Mesendoderm (in vitro differentiated cells): ENCODE measurements around the gene TBCB.

ENCODE experiments used
- DNase-seq: peaks from one replicate; pipeline ENCODE4 v3.0.0; 2013
- H2AK5ac ChIP-seq: 2 replicates; pipeline ENCODE4 v1.6.1; 2013; ENCODE audit warnings: low read length, inconsistent platforms
- H2BK120ac ChIP-seq: 2 replicates; pipeline ENCODE4 v1.6.1; 2013; ENCODE audit warnings: low read depth, mild to moderate bottlenecking, low read length, moderate library complexity, mixed read lengths
- H2BK15ac ChIP-seq: replicated peaks from 2 replicates; pipeline ENCODE4 v1.6.1; 2013; ENCODE audit warnings: low read depth, mild to moderate bottlenecking, moderate library complexity
- H2BK5ac ChIP-seq: 2 replicates; pipeline ENCODE4 v1.6.1; 2013; ENCODE audit warnings: low read length, inconsistent platforms
- H3K18ac ChIP-seq: 2 replicates; pipeline ENCODE4 v1.6.1; 2013; ENCODE audit warnings: mild to moderate bottlenecking, low read length, mixed read lengths
- H3K23ac ChIP-seq: one replicate; pipeline ENCODE4 v1.6.1; 2013; ENCODE audit warnings: low read length
- H3K27ac ChIP-seq: 2 replicates; pipeline ENCODE4 v1.5.1; 2013; ENCODE audit warnings: low read depth, mild to moderate bottlenecking, inconsistent platforms, low read length, moderate library complexity
- H3K27me3 ChIP-seq: 2 replicates; pipeline ENCODE4 v1.6.1; 2013; ENCODE audit warnings: low read length, control low read depth, mild to moderate bottlenecking, inconsistent platforms; ENCODE audit not compliant: insufficient read depth, poor library complexity
- H3K36me3 ChIP-seq: 2 replicates; pipeline ENCODE4 v1.6.1; 2013; ENCODE audit warnings: low read length, inconsistent platforms; ENCODE audit not compliant: control insufficient read depth, insufficient read depth
- H3K4ac ChIP-seq: one replicate; pipeline ENCODE4 v1.6.1; 2013; ENCODE audit warnings: low read depth, mild to moderate bottlenecking, low read length, moderate library complexity
- H3K4me1 ChIP-seq: 2 replicates; pipeline ENCODE4 v1.6.1; 2013; ENCODE audit warnings: low read depth, low read length, inconsistent platforms; ENCODE audit not compliant: control insufficient read depth
- H3K4me2 ChIP-seq: 2 replicates; pipeline ENCODE4 v1.6.1; 2013; ENCODE audit warnings: low read length
- H3K4me3 ChIP-seq: 2 replicates; pipeline ENCODE4 v1.5.1; 2013; ENCODE audit warnings: mild to moderate bottlenecking, low read length
- H3K56ac ChIP-seq: one replicate; pipeline ENCODE4 v1.6.1; 2013; ENCODE audit warnings: low read length
- H3K79me1 ChIP-seq: 2 replicates; pipeline ENCODE4 v1.6.1; 2013; ENCODE audit warnings: low read length, inconsistent platforms
- H3K79me2 ChIP-seq: 2 replicates; pipeline ENCODE4 v1.6.1; 2013; ENCODE audit warnings: mild to moderate bottlenecking, low read length; ENCODE audit not compliant: control insufficient read depth, insufficient read depth
- H3K9ac ChIP-seq: 2 replicates; pipeline ENCODE4 v1.6.1; 2013; ENCODE audit warnings: low read length, inconsistent platforms
- H4K5ac ChIP-seq: one replicate; pipeline ENCODE4 v1.6.1; 2013; ENCODE audit warnings: low read length
- H4K8ac ChIP-seq: one replicate; pipeline ENCODE4 v1.6.1; 2013; ENCODE audit warnings: low read depth, mild to moderate bottlenecking, control low read depth, low read length, moderate library complexity
- WGBS: extraction: QIAGEN DNeasy Blood & Tissue Kit; methylation state at CpG from one replicate; pipeline ENCODE4 v1.1.7; 2013; ENCODE audit warnings: low lambda C conversion rate, missing lambda C conversion rate; ENCODE audit not compliant: insufficient coverage; ENCODE audit errors: extremely low coverage; 5-methylcytosine and 5-hydroxymethylcytosine counted together

TBCB gene

GRCh38 chr19:36106441-36106840, 8.8 kb upstream of the TBCB start:
- no peak for DNase-seq
- Histone ChIP-seq H3K79me1 (no peaks in the 10 kb centered on the region), H3K27ac (no peak overlapping the region), H3K27me3 (no peaks in the 10 kb centered on the region), H2BK120ac (no peak overlapping the region), H2BK15ac (no peak overlapping the region), H4K5ac (no peak overlapping the region), H3K4me3 (no peak overlapping the region), H3K4me1 (no peaks in the 10 kb centered on the region), H3K9ac (no peak overlapping the region), H3K36me3 (peaks cover 3% of the 10 kb centered on the region), H2BK5ac (no peak overlapping the region), H3K23ac (no peak overlapping the region), H3K79me2 (no peaks in the 10 kb centered on the region), H4K8ac (no peak overlapping the region), H3K4me2 (no peak overlapping the region), H3K56ac (no peak overlapping the region), H3K4ac (no peak overlapping the region), H3K18ac (no peak overlapping the region), H2AK5ac (no peak overlapping the region)
- no CpG with 5 or more reads among the region's 6 CpGs for WGBS

GRCh38 chr19:36106991-36107390, 8.3 kb upstream of the TBCB start:
- H3K4ac ChIP-seq, result no peak overlapping the region
- H2BK5ac ChIP-seq, result no peak overlapping the region
- no peak overlapping the region for H3K4me2 ChIP-seq
- no peak overlapping the region for H3K56ac ChIP-seq
- no peaks in the 10 kb centered on the region for H3K4me1 ChIP-seq
- H3K79me1 ChIP-seq, result no peaks in the 10 kb centered on the region
- peaks cover 3% of the 10 kb centered on the region for H3K36me3 ChIP-seq
- no peak overlapping the region for H4K8ac ChIP-seq
- H3K27ac ChIP-seq, result no peak overlapping the region
- H4K5ac ChIP-seq, result no peak overlapping the region
- H3K9ac ChIP-seq, result no peak overlapping the region
- H3K4me3 ChIP-seq, result no peak overlapping the region
- no peak overlapping the region for H3K23ac ChIP-seq
- WGBS, result no CpG with 5 or more reads among the region's 5 CpGs
- DNase-seq, result no peak
- no peak overlapping the region for H3K18ac ChIP-seq
- no peak overlapping the region for H2BK120ac ChIP-seq
- H3K27me3 ChIP-seq, result no peaks in the 10 kb centered on the region
- no peaks in the 10 kb centered on the region for H3K79me2 ChIP-seq
- no peak overlapping the region for H2AK5ac ChIP-seq
- H2BK15ac ChIP-seq, result no peak overlapping the region

GRCh38 chr19:36108684-36109083, 6.6 kb upstream of the TBCB start:
- no peak overlapping the region for H3K4ac ChIP-seq
- H3K4me3 ChIP-seq, result no peak overlapping the region
- H3K27me3 ChIP-seq, result no peaks in the 10 kb centered on the region
- H2AK5ac ChIP-seq, result no peak overlapping the region
- H3K4me1 ChIP-seq, result no peaks in the 10 kb centered on the region
- H2BK5ac ChIP-seq, result no peak overlapping the region
- H3K79me2 ChIP-seq, result no peaks in the 10 kb centered on the region
- no peak overlapping the region for H4K8ac ChIP-seq
- H4K5ac ChIP-seq, result no peak overlapping the region
- no peak overlapping the region for H2BK15ac ChIP-seq
- H3K36me3 ChIP-seq, result peaks cover 4% of the 10 kb centered on the region
- no peak overlapping the region for H3K27ac ChIP-seq
- no CpG with 5 or more reads among the region's 3 CpGs for WGBS
- no peak for DNase-seq
- H3K79me1 ChIP-seq, result peaks cover 6% of the 10 kb centered on the region
- H3K18ac ChIP-seq, result no peak overlapping the region
- no peak overlapping the region for H3K9ac ChIP-seq
- no peak overlapping the region for H2BK120ac ChIP-seq
- H3K23ac ChIP-seq, result no peak overlapping the region
- H3K4me2 ChIP-seq, result no peak overlapping the region
- no peak overlapping the region for H3K56ac ChIP-seq

GRCh38 chr19:36110487-36111199, 4.6 kb upstream of the TBCB start, which contains the start of gene OVOL3:
TSS of gene OVOL3 (plus strand) at chr19:36111143. CDS start at chr19:36111203, 60 bp downstream.
- Histone ChIP-seq H2BK120ac (no peak within 1 kb of the TSS), H3K36me3 (peaks cover 4% of the 10 kb centered on the region), H3K4me3 (no peak within 1 kb of the TSS), H2AK5ac (no peak within 1 kb of the TSS), H3K4ac (no peak within 1 kb of the TSS), H3K18ac (no peak within 1 kb of the TSS), H3K27me3 (no peaks in the 10 kb centered on the region), H4K8ac (no peak within 1 kb of the TSS), H3K4me2 (no peak within 1 kb of the TSS), H3K56ac (no peak within 1 kb of the TSS), H3K27ac (no peak within 1 kb of the TSS), H3K79me1 (peaks cover 11% of the 10 kb centered on the region), H4K5ac (no peak within 1 kb of the TSS), H3K79me2 (peaks cover 4% of the 10 kb centered on the region), H2BK15ac (no peak within 1 kb of the TSS), H3K4me1 (no peaks in the 10 kb centered on the region), H3K23ac (no peak within 1 kb of the TSS), H3K9ac (no peak within 1 kb of the TSS), H2BK5ac (no peak within 1 kb of the TSS)
- WGBS, result no CpG with 5 or more reads among the region's 1 CpG
- peak; percentile 60 for DNase-seq

GRCh38 chr19:36111200-36111539, 4.1 kb upstream of the TBCB start:
- no peak overlapping the region for H4K8ac ChIP-seq

GRCh38 chr19:36112678-36113077, 2.6 kb upstream of the TBCB start:
- H3K4me3 ChIP-seq, result no peak overlapping the region
- H4K8ac ChIP-seq, result no peak overlapping the region
- H3K36me3 ChIP-seq, result peaks cover 6% of the 10 kb centered on the region
- H2AK5ac ChIP-seq, result no peak overlapping the region
- H2BK15ac ChIP-seq, result no peak overlapping the region
- H3K23ac ChIP-seq, result no peak overlapping the region
- H3K4me1 ChIP-seq, result peaks cover 4% of the 10 kb centered on the region
- H3K79me2 ChIP-seq, result peaks cover 9% of the 10 kb centered on the region
- no peak for DNase-seq
- no peak overlapping the region for H2BK120ac ChIP-seq
- H3K4ac ChIP-seq, result no peak overlapping the region
- H3K56ac ChIP-seq, result no peak overlapping the region
- H4K5ac ChIP-seq, result no peak overlapping the region
- peaks cover 19% of the 10 kb centered on the region for H3K79me1 ChIP-seq
- no peak overlapping the region for H3K18ac ChIP-seq
- WGBS, result no CpG with 5 or more reads among the region's 10 CpGs
- H3K27ac ChIP-seq, result no peak overlapping the region
- H3K9ac ChIP-seq, result no peak overlapping the region
- H3K4me2 ChIP-seq, result no peak overlapping the region
- H3K27me3 ChIP-seq, result no peaks in the 10 kb centered on the region
- no peak overlapping the region for H2BK5ac ChIP-seq

More at GRCh38 chr19:36111200-36111539, 4.1 kb upstream of the TBCB start:
- H3K4me2 ChIP-seq, result no peak overlapping the region
- H3K56ac ChIP-seq, result no peak overlapping the region
- H3K23ac ChIP-seq, result no peak overlapping the region
- no peak overlapping the region for H3K4me3 ChIP-seq
- H2AK5ac ChIP-seq, result no peak overlapping the region
- peaks cover 2% of the 10 kb centered on the region for H3K4me1 ChIP-seq
- H2BK5ac ChIP-seq, result no peak overlapping the region
- no peak overlapping the region for H3K27ac ChIP-seq
- no peak overlapping the region for H4K5ac ChIP-seq
- WGBS, result no CpG with 5 or more reads among the region's 13 CpGs
- H3K36me3 ChIP-seq, result peaks cover 4% of the 10 kb centered on the region
- peaks cover 14% of the 10 kb centered on the region for H3K79me1 ChIP-seq
- H3K79me2 ChIP-seq, result peaks cover 6% of the 10 kb centered on the region
- H2BK15ac ChIP-seq, result no peak overlapping the region
- H2BK120ac ChIP-seq, result no peak overlapping the region
- no peak overlapping the region for H3K18ac ChIP-seq
- H3K27me3 ChIP-seq, result no peaks in the 10 kb centered on the region
- no peak overlapping the region for H3K4ac ChIP-seq
- H3K9ac ChIP-seq, result no peak overlapping the region
- no peak for DNase-seq
